Mesenchymal stem cell (in vitro differentiated cells and primary cell): ENCODE results near the gene APOL3.
A peak's percentile ranks its signal among the peaks of the same experiment; 100 is the strongest.

Source experiments
- DNase-seq: peaks from one replicate; pipeline ENCODE4 v3.0.0-alpha.2; 2013
- H2AFZ ChIP-seq: one replicate; pipeline ENCODE4 v1.6.1; 2013; ENCODE audit warnings: low read depth, mild to moderate bottlenecking, control low read depth, inconsistent platforms, low read length, moderate library complexity
- H2AK5ac ChIP-seq: 2 replicates; pipeline ENCODE4 v1.6.1; 2013; ENCODE audit warnings: low read length, moderate library complexity, mild to moderate bottlenecking, inconsistent platforms; ENCODE audit not compliant: severe bottlenecking
- H2BK120ac ChIP-seq: one replicate; pipeline ENCODE4 v1.6.1; 2013; ENCODE audit warnings: low read depth, mild to moderate bottlenecking, inconsistent platforms, low read length, moderate library complexity
- H2BK12ac ChIP-seq, 2 experiments: one replicate each; pipeline ENCODE4 v1.6.1; 2013; ENCODE audit warnings: inconsistent platforms in 2 of 2, low read length in 2 of 2, mild to moderate bottlenecking in 2 of 2, moderate library complexity in 2 of 2, control low read depth in 1 of 2
- H2BK15ac ChIP-seq: one replicate; pipeline ENCODE4 v1.6.1; 2013; ENCODE audit warnings: mild to moderate bottlenecking, low read depth, inconsistent platforms; ENCODE audit not compliant: poor library complexity, severe bottlenecking
- H2BK5ac ChIP-seq: 2 replicates; pipeline ENCODE4 v1.6.1; 2013; ENCODE audit warnings: low read depth, mild to moderate bottlenecking, low read length, control low read depth, inconsistent platforms; ENCODE audit not compliant: poor library complexity, severe bottlenecking
- H3K14ac ChIP-seq, 2 experiments: one replicate each; pipeline ENCODE4 v1.6.1; 2013; ENCODE audit warnings: inconsistent platforms in 2 of 2, low read length in 2 of 2, control low read depth in 1 of 2, mild to moderate bottlenecking in 1 of 2, moderate library complexity in 1 of 2
- H3K18ac ChIP-seq, 2 experiments: one replicate each; pipeline ENCODE4 v1.6.1; 2013; ENCODE audit warnings: inconsistent platforms in 2 of 2, low read length in 2 of 2, control low read depth in 1 of 2, low read depth in 1 of 2, mild to moderate bottlenecking in 1 of 2
- H3K23ac ChIP-seq, 2 experiments: one replicate each; pipeline ENCODE4 v1.6.1; 2013; ENCODE audit warnings: inconsistent platforms in 2 of 2, low read length in 2 of 2, mild to moderate bottlenecking in 2 of 2, moderate library complexity in 2 of 2, control low read depth in 1 of 2
- H3K27ac ChIP-seq: 2 replicates; pipeline ENCODE4 v1.5.1; 2013; ENCODE audit warnings: mild to moderate bottlenecking, moderate library complexity, low read length, control low read depth, inconsistent platforms; ENCODE audit not compliant: poor library complexity, severe bottlenecking
- H3K27me3 ChIP-seq, 2 experiments: 2 replicates each; pipeline versions ENCODE4 v1.6.1 to v1.7.0; 2013; ENCODE audit warnings: low read length in 2 of 2, mild to moderate bottlenecking in 2 of 2, moderate library complexity in 2 of 2, control low read depth in 1 of 2, inconsistent platforms in 1 of 2; ENCODE audit not compliant: control insufficient read depth in 1 of 2, insufficient read depth in 1 of 2
- H3K36me3 ChIP-seq, 2 experiments: 2 replicates each; pipeline versions ENCODE4 v1.6.1 to v1.7.0; 2013; ENCODE audit warnings: low read length in 2 of 2, control low read depth in 1 of 2, inconsistent platforms in 1 of 2, low read depth in 1 of 2, mild to moderate bottlenecking in 1 of 2; ENCODE audit not compliant: insufficient read depth in 2 of 2, control insufficient read depth in 1 of 2
- H3K4ac ChIP-seq, 2 experiments: one replicate each; pipeline ENCODE4 v1.6.1; 2013; ENCODE audit warnings: inconsistent platforms in 2 of 2, low read length in 2 of 2, mild to moderate bottlenecking in 2 of 2, moderate library complexity in 2 of 2, control low read depth in 1 of 2, low read depth in 1 of 2
- H3K4me1 ChIP-seq: 2 replicates; pipeline ENCODE4 v1.6.1; 2013; ENCODE audit warnings: low read depth, low read length, control low read depth; ENCODE audit not compliant: control insufficient read depth, insufficient read depth
- H3K4me2 ChIP-seq: 2 replicates; pipeline ENCODE4 v1.6.1; 2013; ENCODE audit warnings: low read length, mild to moderate bottlenecking, inconsistent platforms; ENCODE audit not compliant: poor library complexity, severe bottlenecking
- H3K4me3 ChIP-seq, 2 experiments: 2 replicates each; pipeline versions ENCODE4 v1.5.1 to v1.7.0; 2013; ENCODE audit warnings: low read length in 2 of 2, mild to moderate bottlenecking in 2 of 2, control low read depth in 1 of 2, low read depth in 1 of 2; ENCODE audit not compliant: insufficient read depth in 1 of 2
- H3K79me1 ChIP-seq: replicated peaks from 2 replicates; pipeline ENCODE4 v1.6.1; 2013; ENCODE audit warnings: mild to moderate bottlenecking, control low read depth, low read length, inconsistent platforms; ENCODE audit not compliant: poor library complexity, severe bottlenecking
- H3K9ac ChIP-seq: 2 replicates; pipeline ENCODE4 v1.7.0; 2013; ENCODE audit warnings: mild to moderate bottlenecking, low read length, moderate library complexity
- H3K9me3 ChIP-seq: 2 replicates; pipeline ENCODE4 v1.7.0; 2013; ENCODE audit warnings: mild to moderate bottlenecking, low read length; ENCODE audit not compliant: control insufficient read depth
- H4K8ac ChIP-seq: one replicate; pipeline ENCODE4 v1.6.1; 2013; ENCODE audit warnings: inconsistent platforms, mild to moderate bottlenecking, low read length, moderate library complexity
- H4K91ac ChIP-seq: one replicate; pipeline ENCODE4 v1.6.1; 2013; ENCODE audit warnings: mild to moderate bottlenecking, low read length, inconsistent platforms
- WGBS: methylation state at CpG from one replicate; pipeline ENCODE4 v1.1.7; 2013; ENCODE audit warnings: mixed read lengths; 5-methylcytosine and 5-hydroxymethylcytosine counted together

APOL3 gene

GRCh38 chr22:36193577-36193976, 33.0 kb upstream of the APOL3 start:
- no peak overlapping the region for H2AK5ac ChIP-seq
- no peak overlapping the region for H3K4me2 ChIP-seq
- WGBS = 46% methylated on average over 3 of the region's 3 CpGs
- no peaks in the 10 kb centered on the region for H3K79me1 ChIP-seq
- H2BK12ac ChIP-seq = no peak overlapping the region
- H3K23ac ChIP-seq = no peak overlapping the region
- H3K36me3 ChIP-seq = no peaks in the 10 kb centered on the region
- H3K18ac ChIP-seq = no peak overlapping the region
- no peak overlapping the region for H3K27ac ChIP-seq
- H3K14ac ChIP-seq = no peak overlapping the region
- H3K9ac ChIP-seq = no peak overlapping the region
- no peak overlapping the region for H4K91ac ChIP-seq
- H3K4ac ChIP-seq = no peak overlapping the region
- no peak overlapping the region for H2AFZ ChIP-seq
- H3K27me3 ChIP-seq = peaks cover 0 to 16% of the 10 kb centered on the region in 2 experiments
- H3K9me3 ChIP-seq = no peaks in the 10 kb centered on the region
- DNase-seq = no peak
- no peak overlapping the region for H2BK5ac ChIP-seq
- H3K4me3 ChIP-seq = no peak overlapping the region
- no peak overlapping the region for H2BK15ac ChIP-seq
- no peak overlapping the region for H4K8ac ChIP-seq
- H3K4me1 ChIP-seq = peaks cover 13% of the 10 kb centered on the region
- H2BK120ac ChIP-seq = no peak overlapping the region

- Histone ChIP-seq H3K23ac (no peak overlapping the region), H3K79me1 (no peaks in the 10 kb centered on the region), H3K27ac (no peak overlapping the region), H3K9me3 (no peaks in the 10 kb centered on the region), H2BK5ac (no peak overlapping the region), H3K9ac (no peak overlapping the region), H3K36me3 (no peaks in the 10 kb centered on the region), H2BK15ac (no peak overlapping the region), H3K27me3 (peaks cover 0 to 20% of the 10 kb centered on the region in 2 experiments), H4K8ac (no peak overlapping the region), H2AK5ac (no peak overlapping the region), H4K91ac (no peak overlapping the region), H3K4me3 (no peak overlapping the region), H3K4me2 (no peak overlapping the region), H2BK120ac (no peak overlapping the region), H3K4ac (no peak overlapping the region), H3K4me1 (peaks cover 13% of the 10 kb centered on the region), H2BK12ac (no peak overlapping the region), H3K18ac (no peak overlapping the region), H3K14ac (no peak overlapping the region), H2AFZ (no peak overlapping the region)
- DNase-seq = no peak
- 91% methylated on average over 3 of the region's 3 CpGs for WGBS
Observed at GRCh38 chr22:36193171-36193570, 32.6 kb upstream of the APOL3 start.

- no peak overlapping the region for H2AFZ ChIP-seq
- H2BK5ac ChIP-seq = no peak overlapping the region
- no peak overlapping the region for H2AK5ac ChIP-seq
- H3K27ac ChIP-seq = no peak overlapping the region
- H3K36me3 ChIP-seq = no peaks in the 10 kb centered on the region
- no peak overlapping the region for H3K14ac ChIP-seq
- H4K91ac ChIP-seq = no peak overlapping the region
- H3K27me3 ChIP-seq = peaks cover 0 to 21% of the 10 kb centered on the region in 2 experiments
- 71% methylated on average over 4 of the region's 4 CpGs for WGBS
- no peak overlapping the region for H3K4me3 ChIP-seq
- no peaks in the 10 kb centered on the region for H3K9me3 ChIP-seq
- no peaks in the 10 kb centered on the region for H3K79me1 ChIP-seq
- no peak overlapping the region for H2BK120ac ChIP-seq
- H3K4me2 ChIP-seq = no peak overlapping the region
- H3K9ac ChIP-seq = no peak overlapping the region
- H2BK12ac ChIP-seq = no peak overlapping the region
- H3K18ac ChIP-seq = no peak overlapping the region
- H3K4ac ChIP-seq = no peak overlapping the region
- H2BK15ac ChIP-seq = no peak overlapping the region
- no peak overlapping the region for H3K23ac ChIP-seq
- no peak overlapping the region for H4K8ac ChIP-seq
- H3K4me1 ChIP-seq = peaks cover 10% of the 10 kb centered on the region
- DNase-seq = no peak
Observed at GRCh38 chr22:36192542-36192941, 32.0 kb upstream of the APOL3 start.

GRCh38 chr22:36191106-36191836, 30.7 kb upstream of the APOL3 start:
- Histone ChIP-seq H2AFZ (no peak overlapping the region), H3K9me3 (no peaks in the 10 kb centered on the region), H4K8ac (no peak overlapping the region), H2BK5ac (no peak overlapping the region), H2BK120ac (no peak overlapping the region), H3K27me3 (peaks cover 0 to 23% of the 10 kb centered on the region in 2 experiments), H3K4ac (no peak overlapping the region), H3K23ac (no peak overlapping the region), H3K4me2 (no peak overlapping the region), H3K36me3 (no peaks in the 10 kb centered on the region), H3K18ac (no peak overlapping the region), H4K91ac (no peak overlapping the region), H2BK12ac (no peak overlapping the region), H2BK15ac (no peak overlapping the region), H3K79me1 (no peaks in the 10 kb centered on the region), H3K4me3 (no peak overlapping the region), H3K27ac (no peak overlapping the region), H3K9ac (no peak overlapping the region), H3K14ac (peak overlapping the region in 1 of 2 experiments; percentile 89), H3K4me1 (peaks cover 5% of the 10 kb centered on the region), H2AK5ac (no peak overlapping the region)
- no peak for DNase-seq
- 82% methylated on average over 17 of the region's 17 CpGs for WGBS
